Gastroesophageal sphincter (tissue), 3 donors: ENCODE results near the gene VAMP4.

Source experiments
- EP300 ChIP-seq: sonication (generic); formaldehyde crosslinking; IDR thresholded peaks from one replicate; pipeline ENCODE4 v1.6.1; 2017; ENCODE audit warnings: antibody characterized with exemption, mild to moderate bottlenecking
- POLR2A ChIP-seq, 2 donors: fragments of 450-650 bp; IDR thresholded peaks; one replicate each; pipeline ENCODE4 v1.6.1; 2017; ENCODE audit warnings: antibody characterized with exemption in 2 of 2, mild to moderate bottlenecking in 2 of 2, moderate library complexity in 1 of 2
- POLR2AphosphoS5 ChIP-seq: sonication (generic); formaldehyde crosslinking; IDR thresholded peaks from one replicate; pipeline ENCODE4 v1.6.1; 2017; ENCODE audit warnings: antibody characterized with exemption
- TF ChIP-seq, protein P1 (sequence below), 4 experiments: fragments of 200-600 bp in 2 of 4; fragments of 450-650 bp in 2 of 4; sonication (generic) in 1 of 4; IDR thresholded peaks; one replicate each; pipeline ENCODE4 v1.5.1; 2017 to 2019; ENCODE audit warnings: antibody characterized with exemption in 4 of 4, mild to moderate bottlenecking in 2 of 4, moderate library complexity in 2 of 4

DNA sequence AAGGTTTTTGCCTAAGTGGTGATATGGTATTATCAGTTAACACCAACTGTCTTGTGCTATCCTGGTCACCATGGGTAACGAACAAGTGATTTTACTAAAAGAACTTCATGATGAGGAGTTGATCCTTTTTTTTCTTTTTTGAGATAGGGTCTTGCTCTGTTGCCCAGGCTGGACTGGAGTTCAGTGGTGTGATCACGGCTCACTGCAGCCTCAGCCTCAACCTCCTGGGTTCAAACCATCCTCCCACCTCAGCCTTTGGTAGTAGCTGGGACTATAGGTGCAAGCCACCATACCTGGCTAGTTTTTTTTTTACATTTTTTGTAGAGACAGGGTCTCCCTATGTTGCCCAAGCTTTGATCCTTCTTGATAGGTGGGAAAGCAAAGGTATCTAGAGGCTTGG lies 44.7 kb upstream of the VAMP4 start:
- no peak for TF ChIP-seq POLR2AphosphoS5
- TF ChIP-seq, protein P1, sequence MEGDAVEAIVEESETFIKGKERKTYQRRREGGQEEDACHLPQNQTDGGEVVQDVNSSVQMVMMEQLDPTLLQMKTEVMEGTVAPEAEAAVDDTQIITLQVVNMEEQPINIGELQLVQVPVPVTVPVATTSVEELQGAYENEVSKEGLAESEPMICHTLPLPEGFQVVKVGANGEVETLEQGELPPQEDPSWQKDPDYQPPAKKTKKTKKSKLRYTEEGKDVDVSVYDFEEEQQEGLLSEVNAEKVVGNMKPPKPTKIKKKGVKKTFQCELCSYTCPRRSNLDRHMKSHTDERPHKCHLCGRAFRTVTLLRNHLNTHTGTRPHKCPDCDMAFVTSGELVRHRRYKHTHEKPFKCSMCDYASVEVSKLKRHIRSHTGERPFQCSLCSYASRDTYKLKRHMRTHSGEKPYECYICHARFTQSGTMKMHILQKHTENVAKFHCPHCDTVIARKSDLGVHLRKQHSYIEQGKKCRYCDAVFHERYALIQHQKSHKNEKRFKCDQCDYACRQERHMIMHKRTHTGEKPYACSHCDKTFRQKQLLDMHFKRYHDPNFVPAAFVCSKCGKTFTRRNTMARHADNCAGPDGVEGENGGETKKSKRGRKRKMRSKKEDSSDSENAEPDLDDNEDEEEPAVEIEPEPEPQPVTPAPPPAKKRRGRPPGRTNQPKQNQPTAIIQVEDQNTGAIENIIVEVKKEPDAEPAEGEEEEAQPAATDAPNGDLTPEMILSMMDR (IDR thresholded peaks at IDR 0.05): no peak
- no peak for TF ChIP-seq POLR2A (IDR thresholded peaks at IDR 0.05)
- no peak for TF ChIP-seq EP300
